CD4-positive, alpha-beta T cell treated with Interleukin-21 for 1 hour (primary cell): Measurements from ENCODE around the gene TXNRD3.

Source experiments
- DNase-seq: peaks from one replicate; pipeline ENCODE4 v3.0.0-alpha.2; 2020

TXNRD3 gene

DNA sequence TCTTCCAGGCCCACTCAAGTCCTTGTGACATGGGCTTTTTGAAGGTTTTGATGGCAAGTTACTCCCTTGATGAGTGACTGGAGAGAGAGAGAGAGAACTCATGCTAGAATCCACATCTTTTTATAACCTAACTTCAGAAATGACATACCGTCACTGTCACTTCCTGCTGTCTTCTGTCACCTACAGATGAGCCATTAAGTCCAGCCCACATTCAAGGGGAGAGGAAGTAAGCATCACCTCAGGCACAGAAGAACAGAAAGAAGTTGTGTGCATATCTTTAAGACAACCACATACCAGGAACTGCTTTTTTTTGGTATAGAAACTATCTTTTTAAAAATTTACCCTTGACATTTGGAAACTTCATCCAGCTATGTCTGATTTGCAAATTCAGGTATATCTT lies 16.6 kb upstream of the TXNRD3 start:
- no peak for DNase-seq

DNA sequence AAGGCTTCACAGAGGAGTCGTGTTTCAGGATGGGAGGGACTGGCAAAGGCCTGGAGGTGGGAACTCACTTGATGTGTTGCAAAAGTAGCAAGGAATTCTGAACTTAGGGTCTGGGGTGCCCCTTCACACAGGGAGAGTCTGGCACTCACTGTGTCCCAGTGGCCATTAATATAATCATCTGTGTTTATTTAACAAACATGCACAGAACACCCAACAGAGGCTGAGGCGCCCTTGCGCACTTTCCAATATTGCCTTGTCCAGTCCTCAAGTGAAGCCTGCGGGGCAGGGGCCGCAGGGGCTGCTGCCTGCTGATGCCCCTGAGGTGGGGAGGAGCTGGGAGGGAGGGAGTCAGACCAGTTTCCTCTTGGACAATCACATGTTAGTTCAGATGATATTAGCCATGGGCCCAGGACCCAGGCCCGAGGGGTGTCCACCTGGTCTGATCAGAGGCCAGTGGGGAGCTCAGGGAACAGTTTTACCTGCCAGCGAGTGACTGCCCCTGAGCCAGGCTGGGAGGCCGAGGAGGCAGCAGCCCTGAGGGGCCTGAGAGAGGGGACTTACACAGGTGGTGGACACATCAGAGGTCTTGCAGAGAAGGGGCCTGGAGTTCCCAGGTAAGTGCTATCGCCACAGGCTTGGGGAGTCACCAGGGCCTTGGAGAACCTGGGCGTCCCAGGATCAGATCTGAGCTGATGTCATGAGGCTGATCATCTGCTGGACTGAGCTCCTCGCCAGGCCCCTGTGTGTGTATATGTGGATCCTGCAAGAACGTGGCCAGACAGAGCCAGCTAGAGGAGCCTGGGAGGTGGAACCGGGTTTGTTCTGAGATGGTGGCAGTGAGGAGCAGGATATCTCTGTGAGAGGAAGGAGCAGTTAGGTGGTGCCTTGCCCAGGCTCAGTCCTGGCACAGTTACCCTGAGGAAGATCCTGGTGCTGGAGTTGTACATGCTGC lies 13.8 kb upstream of the TXNRD3 start:
- no peak for DNase-seq

DNA sequence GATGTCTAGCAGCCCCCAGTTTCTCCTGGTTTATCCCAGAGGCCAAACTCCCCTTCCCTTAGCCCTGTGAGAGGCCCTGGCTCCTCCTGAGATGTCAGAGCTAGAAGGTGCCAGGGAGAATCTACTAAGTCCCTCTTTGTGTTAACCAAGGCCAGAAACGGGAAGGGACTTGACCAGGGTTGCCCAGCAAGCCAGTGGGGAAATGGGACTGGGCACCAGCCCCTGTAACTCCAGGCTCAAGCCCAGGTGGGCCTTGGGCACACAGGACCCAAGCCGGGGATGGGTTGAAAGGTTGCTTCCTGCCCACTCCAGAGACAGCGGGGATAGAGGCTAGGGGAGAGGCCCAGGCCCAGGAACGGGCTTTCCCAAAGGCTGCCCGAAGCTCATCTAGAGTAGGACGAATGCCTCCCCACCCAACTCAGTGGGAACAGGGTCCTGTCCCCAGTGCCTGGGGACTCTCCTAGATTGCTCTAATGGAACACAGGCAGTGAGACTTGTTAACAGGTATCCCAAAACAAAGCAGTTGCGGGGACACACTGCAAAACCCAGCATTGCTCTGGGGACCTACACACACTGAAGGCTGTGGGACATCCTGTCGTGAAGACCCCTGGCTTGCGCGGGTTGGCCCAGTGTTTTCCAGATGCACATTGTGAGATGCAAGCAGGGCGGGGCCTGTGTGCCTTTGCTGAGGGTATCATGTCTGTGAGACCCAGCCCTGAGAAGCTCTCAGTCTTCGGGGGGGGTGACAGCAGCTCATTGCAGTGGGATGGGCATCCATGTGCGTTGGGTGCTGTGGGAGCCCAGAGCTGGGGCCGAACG lies 12.9 kb upstream of the TXNRD3 start:
- DNase-seq = no peak

DNA sequence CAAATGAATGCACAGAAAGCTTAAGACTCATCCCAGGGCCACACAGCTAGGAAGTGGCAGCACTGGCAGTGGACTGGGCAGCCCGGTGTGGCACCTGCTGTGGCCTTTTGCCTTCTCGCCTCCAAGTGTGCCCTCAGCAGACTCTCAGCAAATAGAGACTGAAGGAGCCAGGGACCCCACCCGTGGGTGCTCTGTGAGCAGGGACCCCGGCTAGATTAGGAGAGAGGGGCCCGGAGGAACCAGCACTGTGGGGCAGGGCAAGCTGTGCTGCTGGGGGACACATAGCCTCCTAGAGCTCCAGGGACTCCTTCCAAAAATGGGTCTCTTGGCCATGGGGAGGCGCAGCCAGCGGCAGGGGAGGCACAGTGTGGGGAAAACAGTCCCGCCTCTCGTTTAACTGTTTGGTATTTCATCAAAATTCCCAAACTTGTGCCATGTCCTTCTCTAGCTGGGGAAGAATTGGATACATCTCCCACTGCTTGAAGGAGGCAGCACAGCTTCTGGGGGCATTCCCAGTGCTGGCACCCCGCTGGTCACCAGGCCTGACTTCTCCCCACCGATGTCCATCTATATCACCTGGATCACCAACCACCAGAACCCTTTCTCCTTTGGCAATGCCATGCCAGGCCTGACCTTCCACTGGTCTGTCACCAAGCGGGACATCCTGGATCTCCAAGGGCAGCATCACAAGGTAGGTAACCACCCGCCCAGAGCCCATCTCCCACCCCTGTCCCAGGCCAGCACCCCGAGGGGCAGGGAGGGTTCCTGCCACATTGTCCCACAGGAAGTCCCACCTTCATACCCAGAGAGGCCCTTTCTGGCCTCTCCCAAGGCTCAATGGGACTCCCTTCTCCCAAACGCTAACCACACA lies 12.0 kb upstream of the TXNRD3 start:
- no peak for DNase-seq

DNA sequence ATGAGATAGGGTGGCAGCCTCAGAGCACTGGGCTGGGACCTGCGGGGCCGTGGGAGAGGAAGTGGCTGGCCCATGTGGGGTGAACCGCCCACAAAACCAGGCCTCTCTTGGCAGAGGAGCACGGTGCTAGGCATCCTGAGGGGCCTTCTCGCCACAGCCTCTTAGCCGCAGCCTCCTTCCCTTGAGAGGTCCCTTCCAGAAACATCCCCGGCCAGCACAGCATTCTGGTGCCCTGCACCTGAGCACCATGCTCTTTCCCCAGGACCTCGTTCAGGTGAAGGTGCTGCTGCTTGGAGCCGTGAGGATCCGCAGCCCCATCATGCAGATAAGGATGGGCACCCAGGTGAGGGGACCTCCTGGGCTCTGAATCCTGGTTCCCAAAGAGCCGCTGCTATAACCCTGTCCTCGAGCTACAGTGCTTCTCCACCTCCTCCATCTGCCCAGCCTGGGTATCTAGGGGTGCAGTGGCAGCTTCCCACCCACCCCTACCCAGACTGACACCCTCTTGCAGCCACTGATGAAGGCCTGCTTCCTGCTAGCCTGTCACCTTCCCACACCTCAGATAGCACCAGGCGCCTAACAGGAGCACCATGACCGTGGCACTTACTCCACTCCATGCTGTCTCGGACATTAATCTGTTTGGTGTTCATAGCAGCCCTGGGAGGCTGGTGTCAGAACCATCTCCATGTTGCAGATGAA lies 11.2 kb upstream of the TXNRD3 start:
- DNase-seq = no peak

DNA sequence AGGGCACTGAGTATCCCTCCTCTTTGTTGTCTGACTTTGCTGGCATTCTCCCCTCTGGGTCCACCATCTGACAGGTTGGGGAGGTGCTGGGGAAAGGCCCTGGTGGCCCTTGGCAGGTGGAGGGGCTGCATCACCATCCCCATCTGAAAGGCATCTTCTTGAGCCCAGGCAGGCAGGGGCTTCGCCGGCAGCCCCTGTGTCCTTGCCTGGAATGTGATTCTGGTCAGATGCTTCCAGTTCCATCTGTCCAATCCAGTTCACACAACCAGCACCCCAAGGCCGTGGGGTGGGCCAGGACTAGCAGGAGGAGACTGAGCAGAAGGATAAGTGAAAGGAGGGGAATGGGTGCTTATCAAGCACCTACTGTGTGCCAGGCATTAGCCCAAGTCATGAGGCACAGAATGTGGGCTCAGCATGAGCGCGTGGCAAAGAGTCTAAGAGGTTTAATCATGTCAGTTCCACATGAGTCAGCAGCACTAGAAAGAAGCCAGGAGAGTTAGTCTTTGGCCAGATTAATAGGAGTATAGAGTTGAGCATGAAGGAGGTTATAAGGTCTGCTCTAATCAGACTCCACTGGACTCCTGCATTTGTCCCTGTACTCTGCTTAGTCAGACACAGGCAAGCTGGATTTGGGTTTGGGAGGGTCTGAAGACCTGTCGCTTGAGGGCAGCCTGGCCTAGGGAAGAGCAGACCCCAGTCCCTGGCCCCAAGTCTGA lies 10.5 kb upstream of the TXNRD3 start:
- no peak for DNase-seq

DNA sequence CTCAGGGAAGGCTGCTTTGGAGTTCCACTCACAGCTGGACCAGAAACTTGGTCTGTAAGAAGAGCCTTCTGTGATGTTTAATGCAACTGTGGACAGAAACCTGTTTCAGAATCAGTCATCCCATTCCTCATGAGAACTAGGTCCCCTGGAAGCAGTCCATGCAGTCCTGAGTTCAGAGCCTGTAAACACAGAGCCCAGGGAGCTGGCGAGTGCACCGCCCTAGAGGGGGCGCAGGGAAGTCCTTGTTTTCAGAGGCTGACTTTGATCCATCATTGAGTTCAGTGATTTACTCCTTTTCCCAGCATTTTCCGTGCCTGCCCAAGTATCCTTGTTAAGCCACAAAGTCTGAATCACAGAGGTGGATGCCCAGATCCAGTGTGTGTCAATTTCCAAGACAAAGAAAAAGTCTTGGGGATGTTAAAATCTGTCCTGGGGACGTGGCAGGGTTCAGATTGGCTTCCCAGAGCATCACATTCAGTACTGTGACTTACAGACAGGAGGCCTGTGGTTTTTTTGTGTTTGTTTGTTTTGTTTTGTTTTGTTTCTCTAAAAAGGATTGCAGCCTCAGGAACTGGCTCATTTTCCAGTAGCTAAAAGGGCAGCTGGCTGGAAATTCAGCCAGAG lies 9.8 kb upstream of the TXNRD3 start:
- DNase-seq = no peak

DNA sequence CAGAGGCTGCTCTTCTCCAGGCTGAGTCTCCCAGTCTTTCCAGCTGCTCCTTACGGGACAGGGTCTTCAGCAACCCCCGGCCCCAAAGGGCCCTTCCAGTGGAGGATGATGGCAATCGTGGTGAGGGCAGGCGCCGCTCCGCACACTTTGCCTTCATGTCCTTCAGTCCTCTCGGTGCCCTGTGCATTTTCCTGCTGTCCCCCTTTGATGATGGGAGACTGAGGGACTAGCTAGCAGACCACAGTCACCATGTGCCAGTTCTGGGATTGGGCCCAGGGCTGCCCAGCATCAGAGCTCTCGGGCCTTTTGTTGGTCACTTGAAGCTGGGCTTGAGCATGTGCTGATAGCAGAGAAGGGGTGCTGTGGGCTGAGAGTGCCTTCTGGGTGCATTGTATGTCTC lies 8.8 kb upstream of the TXNRD3 start:
- DNase-seq = no peak

DNA sequence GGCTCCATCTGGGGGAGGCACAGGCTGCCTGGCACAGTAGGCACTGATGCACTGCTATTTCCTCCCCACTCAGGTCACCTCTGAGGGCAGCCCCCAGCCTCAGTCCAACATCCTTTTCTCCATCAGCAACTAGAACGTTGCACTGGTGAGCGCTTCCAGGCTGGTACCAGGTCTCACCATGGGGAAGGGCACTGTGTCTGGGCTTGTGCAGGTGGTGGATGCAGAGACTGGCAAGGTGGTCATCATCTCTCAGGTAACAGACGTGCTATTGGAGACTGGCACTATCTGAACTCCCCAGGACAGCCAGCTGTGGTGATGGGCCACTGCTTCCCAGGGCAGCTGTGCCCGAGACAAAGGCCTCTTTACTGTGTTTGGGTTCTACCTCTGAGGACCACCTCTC lies 8.3 kb upstream of the TXNRD3 start:
- no peak for DNase-seq

DNA sequence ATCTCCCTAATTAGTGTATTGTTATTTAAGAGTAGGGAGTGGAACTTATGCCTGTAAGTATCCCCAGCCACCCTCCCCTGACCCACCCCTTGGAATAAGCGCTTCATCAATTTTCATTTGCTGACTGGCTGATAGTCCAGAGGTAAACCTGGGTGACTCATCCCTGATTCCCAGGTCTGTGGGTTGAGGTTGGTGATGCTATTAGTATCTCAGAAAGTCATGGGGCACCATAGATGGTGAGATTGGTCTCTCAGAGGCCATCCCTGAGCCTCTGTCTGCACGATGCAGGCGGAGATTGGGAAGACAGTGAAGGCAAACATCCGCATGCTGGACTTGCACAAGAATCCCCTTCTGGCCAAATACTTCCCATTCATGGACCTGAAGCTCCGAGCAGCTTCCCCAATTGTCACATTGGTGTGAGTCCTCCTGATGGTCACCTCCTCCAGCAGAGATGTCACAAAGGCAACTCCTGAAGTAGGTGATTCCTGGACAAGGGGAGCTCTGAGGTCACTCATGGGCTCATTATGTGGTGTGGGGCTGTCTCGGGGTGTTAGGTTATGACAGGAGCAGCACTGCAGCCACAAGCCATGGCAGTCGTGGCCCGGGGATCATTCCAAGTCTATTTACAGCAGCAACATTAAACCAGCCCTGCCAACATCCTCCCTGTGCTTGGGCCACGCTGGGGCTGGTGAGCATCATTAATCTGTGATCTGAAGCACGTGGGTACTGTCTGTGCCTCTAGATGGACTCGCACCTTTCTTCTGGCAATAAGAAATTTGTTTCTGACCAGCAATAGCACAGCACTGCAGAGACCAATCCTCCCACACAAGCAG lies 6.8 kb upstream of the TXNRD3 start:
- DNase-seq = no peak

DNA sequence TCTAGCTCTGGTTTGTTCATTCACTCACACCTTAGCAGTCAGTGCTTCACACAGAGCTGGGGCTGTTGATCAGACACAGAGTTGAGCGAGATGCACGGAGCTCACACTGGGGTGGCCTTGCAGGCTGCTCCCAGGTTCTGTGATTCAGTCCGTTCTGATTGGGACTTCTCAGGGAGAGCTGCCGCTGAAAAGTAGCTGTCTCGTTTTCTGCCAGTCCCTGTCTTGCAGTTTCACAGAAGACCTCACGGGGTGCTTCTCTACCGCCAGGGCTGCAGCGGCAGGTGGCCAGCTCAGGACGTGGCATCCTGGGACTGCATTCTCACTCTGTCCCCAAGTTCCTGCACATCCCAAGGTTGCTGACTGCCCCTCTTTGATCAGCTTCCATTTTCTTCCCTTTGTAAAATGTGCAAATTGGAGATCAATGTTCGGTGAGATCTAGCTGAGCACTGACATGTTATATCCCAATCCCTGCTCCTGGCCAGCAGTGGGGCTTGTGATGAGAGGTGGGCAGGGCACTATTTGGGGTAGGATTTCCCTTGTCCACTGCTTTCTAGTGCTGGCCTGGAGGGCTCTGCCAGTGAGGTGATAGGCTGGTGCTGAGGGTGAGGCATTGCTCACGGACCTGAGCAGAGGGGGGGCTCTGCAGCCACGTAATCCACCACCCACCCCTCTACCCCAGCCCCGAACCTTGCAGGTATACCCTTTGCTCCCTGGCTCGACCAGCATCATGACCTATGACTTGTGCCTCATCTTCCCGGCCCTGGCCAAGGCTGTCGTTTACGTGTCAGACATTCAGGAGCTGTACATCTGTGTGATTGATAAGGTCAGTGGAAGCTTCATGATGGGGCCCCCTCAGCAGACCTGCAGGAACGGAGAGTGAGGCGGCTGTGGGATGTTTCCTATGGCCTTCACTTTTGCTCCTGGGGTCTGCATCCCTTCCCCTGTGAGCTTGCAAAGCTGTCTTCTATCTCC lies 5.3 kb upstream of the TXNRD3 start:
- DNase-seq = no peak

DNA sequence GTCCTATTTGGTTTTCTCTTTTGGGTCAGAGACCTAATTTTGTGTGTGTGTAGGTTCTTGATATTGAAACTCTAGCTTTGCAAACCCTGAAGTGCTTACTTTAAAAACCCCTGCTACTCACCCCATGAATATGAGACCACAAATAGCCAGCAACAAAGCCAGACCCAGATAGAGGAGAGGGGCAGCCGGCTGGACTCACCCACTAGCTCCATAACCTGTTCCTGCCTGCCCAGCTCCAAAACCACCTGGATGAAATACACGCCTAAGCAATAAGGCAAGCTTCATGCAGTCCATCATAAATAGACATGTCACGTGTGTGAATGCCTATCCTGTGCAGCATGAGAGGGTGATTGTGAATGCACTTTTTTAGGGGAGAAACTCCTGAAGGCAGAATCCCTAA lies 3.7 kb upstream of the TXNRD3 start:
- DNase-seq = no peak

DNA sequence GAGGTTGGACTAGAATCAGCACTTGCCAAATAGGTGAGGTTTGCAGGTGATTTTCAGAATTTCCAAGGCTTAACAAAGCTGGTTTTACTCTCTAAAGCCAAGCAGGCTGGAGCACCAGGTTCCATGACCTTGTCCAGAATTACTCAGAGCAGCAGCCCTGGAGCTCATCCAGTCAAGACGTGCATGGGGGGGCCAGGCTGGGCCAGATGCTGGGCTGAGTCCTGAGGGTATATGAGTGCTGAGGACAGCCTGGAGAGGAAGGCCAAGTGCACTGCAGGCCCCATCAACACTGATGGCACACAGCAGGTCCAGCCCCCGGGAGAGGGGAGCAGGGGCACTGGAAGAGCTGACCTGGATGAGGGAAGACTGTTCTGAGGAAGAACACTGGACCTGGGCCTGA lies 3.0 kb upstream of the TXNRD3 start:
- no peak for DNase-seq

DNA sequence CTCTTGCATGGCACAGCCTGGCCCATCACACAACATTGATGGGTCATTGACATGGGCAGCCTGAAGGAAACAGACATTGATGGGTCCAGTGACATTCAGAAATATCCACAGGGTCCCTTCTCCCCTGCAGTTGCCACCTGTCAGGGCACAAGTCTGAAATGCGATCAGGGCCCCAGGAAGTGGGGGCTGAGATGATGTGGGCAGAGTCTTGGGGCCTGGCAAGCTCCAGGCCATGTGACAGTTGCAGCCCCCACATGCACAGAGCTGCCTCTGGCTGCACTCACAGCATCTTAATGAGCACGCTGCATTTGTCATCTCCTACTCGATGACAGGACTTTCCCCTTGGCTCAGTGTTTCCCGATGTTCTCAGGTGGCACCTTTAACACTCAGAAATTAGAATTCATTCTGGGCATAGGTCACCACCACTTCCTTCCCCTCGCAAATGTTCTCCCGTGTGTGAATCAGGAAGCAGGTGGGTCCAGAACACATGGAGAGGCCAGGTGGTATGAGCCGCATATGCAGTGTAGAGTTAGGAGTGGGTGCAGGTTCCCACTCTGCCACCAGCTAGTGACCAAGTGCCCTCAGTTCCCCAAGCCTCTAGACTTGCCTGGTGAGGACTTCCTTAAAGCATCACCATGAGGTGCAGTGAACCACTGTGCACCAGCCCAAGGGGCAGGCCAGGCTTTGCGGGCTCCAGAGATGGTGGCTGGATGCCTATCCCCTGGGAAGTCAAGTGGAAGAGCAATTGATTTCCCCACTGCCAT lies 1.6 kb upstream of the TXNRD3 start:
- no peak for DNase-seq

DNA sequence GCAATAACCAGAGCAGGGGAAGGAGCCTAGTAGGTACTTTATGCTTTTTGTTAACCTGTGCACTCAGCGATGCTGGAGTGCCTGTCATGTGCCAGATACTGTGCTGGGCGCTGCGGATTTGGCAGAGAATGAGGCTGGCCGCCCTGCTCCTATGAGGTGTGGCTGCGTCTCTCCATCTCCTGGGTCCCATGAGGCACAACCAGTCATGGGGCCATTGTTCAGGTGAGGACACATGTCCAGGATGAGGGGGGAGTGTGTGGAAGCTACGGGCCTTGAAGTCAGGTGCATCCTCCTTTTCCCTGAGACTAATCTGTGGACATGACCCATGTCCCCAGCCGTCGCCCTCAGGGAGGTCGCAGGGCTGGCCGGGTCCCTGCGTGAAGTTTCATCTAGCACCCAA lies 963 bp upstream of the TXNRD3 start:
- DNase-seq = no peak

DNA sequence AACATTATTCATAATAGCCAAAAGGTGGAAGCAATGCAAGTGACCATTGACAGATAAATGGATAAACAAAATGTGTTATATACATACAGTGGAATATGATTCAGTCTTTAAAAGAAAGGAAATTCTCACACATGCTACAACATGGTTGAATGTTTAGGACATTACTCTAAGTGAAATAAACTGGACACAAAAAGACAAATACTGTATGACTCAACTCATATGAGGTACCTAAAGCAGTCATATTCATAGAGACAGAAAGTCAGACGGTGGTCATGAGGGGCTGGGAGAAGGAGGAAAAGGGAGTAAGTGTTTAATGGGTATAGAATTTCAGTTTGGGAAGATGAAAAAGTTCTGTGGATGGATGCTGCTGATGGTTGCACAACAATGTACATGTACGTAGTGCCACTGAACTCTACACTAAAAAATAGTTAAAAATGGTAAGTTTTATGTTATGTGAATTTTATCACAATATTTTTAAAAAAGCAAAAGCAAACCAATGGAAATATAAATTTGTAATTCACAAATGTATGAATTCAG lies 5.3 kb downstream of the TXNRD3 start:
- DNase-seq = no peak

DNA sequence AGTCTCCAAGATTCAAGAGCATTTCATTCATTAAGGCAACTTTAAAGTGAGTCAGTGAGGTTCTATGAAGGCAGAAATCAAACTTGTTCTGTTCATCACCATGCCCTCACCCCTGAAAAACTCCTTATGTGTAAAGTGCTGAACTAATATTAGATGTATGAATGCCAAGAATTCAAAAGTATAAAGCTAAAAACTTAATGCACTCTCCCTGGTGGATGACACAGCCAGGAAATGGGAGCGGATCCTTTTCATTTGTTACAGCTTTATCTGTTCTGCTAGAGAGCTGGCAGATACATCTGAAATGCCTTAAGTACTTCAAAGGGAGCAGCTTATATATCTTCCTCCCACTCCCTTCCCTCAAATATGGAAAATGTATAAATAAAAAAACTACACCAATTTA lies 8.2 kb downstream of the TXNRD3 start:
- no peak for DNase-seq

DNA sequence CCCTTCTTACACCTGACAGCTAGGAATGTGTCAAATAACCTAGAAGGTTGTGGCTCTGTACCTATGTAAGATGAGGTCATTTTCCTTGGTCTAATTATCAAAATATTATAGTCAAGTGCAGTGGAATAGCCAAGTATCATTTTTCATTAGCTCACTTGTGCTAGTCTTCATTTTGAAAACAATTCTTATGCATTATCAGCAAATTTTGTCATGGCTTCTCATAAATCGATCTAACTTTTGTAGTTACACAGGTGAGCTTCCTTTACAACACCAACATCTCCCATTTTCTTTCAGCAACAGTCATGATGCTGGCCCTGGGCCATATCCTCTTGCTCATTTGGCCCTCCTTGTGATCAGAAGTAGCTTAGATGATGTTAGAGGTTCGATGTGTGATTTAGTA lies 10.3 kb downstream of the TXNRD3 start:
- DNase-seq = no peak
